MCF 10A (cell line): Measurements from ENCODE around the gene PPP3R2. TPM values are rescaled to one million over a fixed set of nuclear protein-coding genes. Genes with fewer than 3 reads are reported as not detected.

Experiments
- Bru-seq: library from RNA; stranded (reverse); fragments of 400-500 nt; gene quantifications from one replicate; lab custom pipeline; 2021; lab: Mats Ljungman, UMichigan
- BruChase-seq, 2 experiments: library from RNA; stranded (reverse); fragments of 400-500 nt; gene quantifications; one replicate each; lab custom pipeline; 2021; lab: Mats Ljungman, UMichigan
- BruUV-seq: library from RNA; stranded (reverse); fragments of 400-500 nt; replicated peaks from 2 replicates; lab custom pipeline; 2021; lab: Mats Ljungman, UMichigan
- CTCF ChIA-PET: fragments of 300-600 bp; sonication (Branson Sonifier 250); formaldehyde crosslinking; extraction: SDS; loops from one replicate; lab custom pipeline; 2021; ENCODE audit warnings: antibody characterized with exemption, inconsistent platforms; lab: Yijun Ruan, JAX
- POLR2A ChIA-PET: fragments of 300-600, 350-650 bp; sonication (Branson Sonifier 250); formaldehyde crosslinking; extraction: SDS; loops from one replicate; lab custom pipeline; 2020; ENCODE audit warnings: antibody characterized with exemption, inconsistent platforms; lab: Yijun Ruan, JAX
- DNase-seq: peaks from one replicate; pipeline ENCODE4 v3.0.0-alpha.2; 2018; ENCODE audit not compliant: unreplicated experiment
- H3K27ac Mint-ChIP-seq: one replicate; pipeline ENCODE4 v1.8.0; 2022; ENCODE audit warnings: mild to moderate bottlenecking, low read depth, mixed read lengths; ENCODE audit not compliant: unreplicated experiment
- H3K27me3 Mint-ChIP-seq: one replicate; pipeline ENCODE4 v1.8.0; 2022; ENCODE audit warnings: mixed read lengths; ENCODE audit not compliant: insufficient read depth, unreplicated experiment
- H3K36me3 Mint-ChIP-seq: one replicate; pipeline ENCODE4 v1.8.0; 2022; ENCODE audit warnings: mild to moderate bottlenecking, moderate library complexity, mixed read lengths; ENCODE audit not compliant: insufficient read depth, unreplicated experiment
- H3K4me1 Mint-ChIP-seq: one replicate; pipeline ENCODE4 v1.8.0; 2022; ENCODE audit warnings: mixed read lengths; ENCODE audit not compliant: insufficient read depth, unreplicated experiment
- H3K4me3 Mint-ChIP-seq: one replicate; pipeline ENCODE4 v1.8.0; 2022; ENCODE audit warnings: mild to moderate bottlenecking, moderate library complexity, mixed read lengths; ENCODE audit not compliant: unreplicated experiment
- H3K9me3 Mint-ChIP-seq: one replicate; pipeline ENCODE4 v1.8.0; 2022; ENCODE audit warnings: mixed read lengths; ENCODE audit not compliant: unreplicated experiment
- CTCF ChIP-seq: fragments of 200-600 bp; IDR thresholded peaks from one replicate; pipeline ENCODE4 v1.8.0; 2022; ENCODE audit warnings: antibody characterized with exemption, mild to moderate bottlenecking; ENCODE audit not compliant: unreplicated experiment
- intact Hi-C: fragments of 100-400 bp; cut with micrococcal nuclease; formaldehyde crosslinking; loops from 2 replicates; pipeline ENCODE4 v1.14.1; 2022
- long read RNA-seq: library from polyadenylated mRNA; stranded (forward); transcript quantifications from one replicate; pipeline ENCODE4 v2.0.0, GENCODE V29; 2022
- total RNA-seq: library from RNA; stranded (reverse); gene quantifications from 2 replicates; pipeline ENCODE4 v1.2.3, GENCODE V29; 2022

Gene PPP3R2
- not detected in 2 replicates for total RNA-seq
- not detected for Bru-seq, nascent RNA
- not detected for BruChase-seq, experiment 1, labeled RNA remaining after a 6-hour chase
- not detected for BruChase-seq, experiment 2, labeled RNA remaining after a 2-hour chase
- long read RNA-seq: 0 reads

GRCh38 chr9:101594796-101595195, at the start of gene PPP3R2:
TSS of gene PPP3R2 (minus strand) at chr9:101594969. CDS start at chr9:101594921, 48 bp downstream.
- intact Hi-C loops: no loop called here
- BruUV-seq: no TSS peak
- TF ChIP-seq CTCF: no peak
- Mint-ChIP-seq H3K36me3 (no peaks in the 10 kb centered on the region), H3K4me1 (no peaks in the 10 kb centered on the region), H3K27me3 (peaks cover 22% of the 10 kb centered on the region), H3K27ac (no peak within 1 kb of the TSS), H3K4me3 (no peak within 1 kb of the TSS), H3K9me3 (no peaks in the 10 kb centered on the region)
- ChIA-PET CTCF (interaction anchor here (0.6 kb wide), 1 partner anchor 8 kb away, joined by 3 read pairs; no protein-coding TSS in a partner anchor), POLR2A (no interaction called here)
- no peak for DNase-seq

- TF ChIP-seq CTCF: no peak
- ChIA-PET POLR2A (interaction anchor here (0.7 kb wide), 2 partner anchors 161 to 840 kb away, joined by 3 read pairs; no protein-coding TSS in a partner anchor), CTCF (interaction anchor here (0.6 to 0.7 kb wide), 2 partner anchors 15 to 36 kb away, joined by 3 read pairs; no protein-coding TSS in a partner anchor)
- no peaks in the 10 kb centered on the region for H3K9me3 Mint-ChIP-seq
- H3K4me1 Mint-ChIP-seq: no peaks in the 10 kb centered on the region
- intact Hi-C loops: no loop called here
- no TSS peak for BruUV-seq
- no peak overlapping the region for H3K27ac Mint-ChIP-seq
- peaks cover 6% of the 10 kb centered on the region for H3K27me3 Mint-ChIP-seq
- no peak overlapping the region for H3K4me3 Mint-ChIP-seq
- H3K36me3 Mint-ChIP-seq: no peaks in the 10 kb centered on the region
- no peak for DNase-seq
Observed at GRCh38 chr9:101639785-101640665, 45.3 kb upstream of the PPP3R2 start.

GRCh38 chr9:101639311-101639710, 44.5 kb upstream of the PPP3R2 start:
- H3K9me3 Mint-ChIP-seq: no peaks in the 10 kb centered on the region
- TF ChIP-seq CTCF: no peak
- H3K27ac Mint-ChIP-seq: no peak overlapping the region
- BruUV-seq: no TSS peak
- H3K36me3 Mint-ChIP-seq: no peaks in the 10 kb centered on the region
- H3K27me3 Mint-ChIP-seq: no peaks in the 10 kb centered on the region
- ChIA-PET CTCF (interaction anchor here (1.2 kb wide), 1 partner anchor 9 kb away, joined by 3 read pairs; no protein-coding TSS in a partner anchor), POLR2A (interaction anchor here (0.7 to 1.4 kb wide), 3 partner anchors 9 to 841 kb away, joined by 3 to 5 read pairs (median 3); no protein-coding TSS in a partner anchor)
- no peaks in the 10 kb centered on the region for H3K4me1 Mint-ChIP-seq
- intact Hi-C loops: no loop called here
- no peak for DNase-seq
- no peak overlapping the region for H3K4me3 Mint-ChIP-seq

GRCh38 chr9:101636247-101636646, 41.5 kb upstream of the PPP3R2 start:
- no peaks in the 10 kb centered on the region for H3K36me3 Mint-ChIP-seq
- no peak overlapping the region for H3K27ac Mint-ChIP-seq
- POLR2A ChIA-PET: no interaction called here
- intact Hi-C loops: no loop called here
- no peaks in the 10 kb centered on the region for H3K9me3 Mint-ChIP-seq
- H3K4me3 Mint-ChIP-seq: no peak overlapping the region
- CTCF ChIA-PET: interaction anchor here (0.6 kb wide), 1 partner anchor 275 kb away, joined by 5 read pairs; no protein-coding TSS in a partner anchor
- TF ChIP-seq CTCF: no peak
- H3K4me1 Mint-ChIP-seq: no peaks in the 10 kb centered on the region
- peaks cover 14% of the 10 kb centered on the region for H3K27me3 Mint-ChIP-seq
- no peak for DNase-seq
- BruUV-seq: no TSS peak
